Measurements from ENCODE around the gene KCNQ2.

Gene KCNQ2

DNA sequence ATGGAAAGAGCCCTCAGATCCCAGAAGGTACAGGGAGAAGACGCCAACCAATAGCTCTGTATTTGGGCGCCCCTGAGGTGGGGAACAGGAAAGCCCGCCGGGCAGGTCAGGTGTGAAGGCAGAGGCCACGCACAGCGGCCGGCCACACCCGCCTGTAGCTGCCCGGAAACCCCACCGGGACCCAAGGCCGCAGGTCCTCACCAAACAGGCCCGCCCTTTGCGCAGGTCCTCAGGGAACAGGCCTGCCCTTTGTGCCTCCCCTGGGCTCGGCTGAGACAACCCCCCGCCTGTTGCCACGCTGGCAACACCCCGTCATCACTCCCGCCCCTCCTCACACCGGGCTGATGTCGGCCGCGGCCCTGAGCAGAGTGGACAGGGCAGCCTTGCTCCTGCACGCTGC is 66.4 kb downstream of the KCNQ2 start:
- no peak for DNase-seq (ENCODE audit: low read depth)
- no peak overlapping the region for H3K4me3 ChIP-seq (ENCODE audit: low read length)
- TF ChIP-seq, protein P1, sequence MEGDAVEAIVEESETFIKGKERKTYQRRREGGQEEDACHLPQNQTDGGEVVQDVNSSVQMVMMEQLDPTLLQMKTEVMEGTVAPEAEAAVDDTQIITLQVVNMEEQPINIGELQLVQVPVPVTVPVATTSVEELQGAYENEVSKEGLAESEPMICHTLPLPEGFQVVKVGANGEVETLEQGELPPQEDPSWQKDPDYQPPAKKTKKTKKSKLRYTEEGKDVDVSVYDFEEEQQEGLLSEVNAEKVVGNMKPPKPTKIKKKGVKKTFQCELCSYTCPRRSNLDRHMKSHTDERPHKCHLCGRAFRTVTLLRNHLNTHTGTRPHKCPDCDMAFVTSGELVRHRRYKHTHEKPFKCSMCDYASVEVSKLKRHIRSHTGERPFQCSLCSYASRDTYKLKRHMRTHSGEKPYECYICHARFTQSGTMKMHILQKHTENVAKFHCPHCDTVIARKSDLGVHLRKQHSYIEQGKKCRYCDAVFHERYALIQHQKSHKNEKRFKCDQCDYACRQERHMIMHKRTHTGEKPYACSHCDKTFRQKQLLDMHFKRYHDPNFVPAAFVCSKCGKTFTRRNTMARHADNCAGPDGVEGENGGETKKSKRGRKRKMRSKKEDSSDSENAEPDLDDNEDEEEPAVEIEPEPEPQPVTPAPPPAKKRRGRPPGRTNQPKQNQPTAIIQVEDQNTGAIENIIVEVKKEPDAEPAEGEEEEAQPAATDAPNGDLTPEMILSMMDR (conservative IDR thresholded peaks at IDR 0.05; ENCODE audit: low read length), result no peak

DNA sequence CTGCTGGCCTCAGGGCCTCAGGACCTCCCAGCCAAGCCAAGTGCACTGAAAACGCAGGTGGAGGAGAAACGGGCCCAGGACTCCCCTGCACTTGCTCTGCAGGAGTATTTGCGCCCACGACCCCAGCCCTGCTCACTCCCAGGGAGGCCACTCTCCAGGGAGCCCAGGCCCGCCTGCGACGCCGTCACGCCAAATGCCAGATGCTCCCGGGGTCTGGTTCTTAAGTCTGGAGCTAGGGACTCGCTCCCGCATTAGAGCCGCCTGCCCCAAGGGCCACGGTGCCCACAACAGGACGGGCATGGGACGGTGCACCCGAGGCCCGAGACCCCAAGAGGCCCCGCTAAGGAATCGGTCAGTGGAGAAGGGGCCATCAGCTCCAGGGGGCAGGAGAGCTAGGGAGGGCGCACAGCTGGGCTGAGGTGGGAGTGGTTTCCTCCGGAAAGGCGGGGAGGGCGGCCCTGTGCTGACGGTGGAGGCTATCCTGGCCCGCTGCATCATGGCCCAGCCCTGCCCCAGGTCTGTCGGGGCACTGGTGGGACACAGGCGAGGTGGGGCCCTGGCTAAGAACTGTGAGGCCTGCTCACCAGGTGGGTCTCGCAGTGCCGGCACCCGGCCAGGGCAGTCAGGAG is 67.2 kb downstream of the KCNQ2 start:
- no peak for DNase-seq (ENCODE audit: low read depth)
- TF ChIP-seq, protein P1 (conservative IDR thresholded peaks at IDR 0.05; ENCODE audit: low read length), result no peak
- no peak overlapping the region for H3K4me3 ChIP-seq (ENCODE audit: low read length)

DNA sequence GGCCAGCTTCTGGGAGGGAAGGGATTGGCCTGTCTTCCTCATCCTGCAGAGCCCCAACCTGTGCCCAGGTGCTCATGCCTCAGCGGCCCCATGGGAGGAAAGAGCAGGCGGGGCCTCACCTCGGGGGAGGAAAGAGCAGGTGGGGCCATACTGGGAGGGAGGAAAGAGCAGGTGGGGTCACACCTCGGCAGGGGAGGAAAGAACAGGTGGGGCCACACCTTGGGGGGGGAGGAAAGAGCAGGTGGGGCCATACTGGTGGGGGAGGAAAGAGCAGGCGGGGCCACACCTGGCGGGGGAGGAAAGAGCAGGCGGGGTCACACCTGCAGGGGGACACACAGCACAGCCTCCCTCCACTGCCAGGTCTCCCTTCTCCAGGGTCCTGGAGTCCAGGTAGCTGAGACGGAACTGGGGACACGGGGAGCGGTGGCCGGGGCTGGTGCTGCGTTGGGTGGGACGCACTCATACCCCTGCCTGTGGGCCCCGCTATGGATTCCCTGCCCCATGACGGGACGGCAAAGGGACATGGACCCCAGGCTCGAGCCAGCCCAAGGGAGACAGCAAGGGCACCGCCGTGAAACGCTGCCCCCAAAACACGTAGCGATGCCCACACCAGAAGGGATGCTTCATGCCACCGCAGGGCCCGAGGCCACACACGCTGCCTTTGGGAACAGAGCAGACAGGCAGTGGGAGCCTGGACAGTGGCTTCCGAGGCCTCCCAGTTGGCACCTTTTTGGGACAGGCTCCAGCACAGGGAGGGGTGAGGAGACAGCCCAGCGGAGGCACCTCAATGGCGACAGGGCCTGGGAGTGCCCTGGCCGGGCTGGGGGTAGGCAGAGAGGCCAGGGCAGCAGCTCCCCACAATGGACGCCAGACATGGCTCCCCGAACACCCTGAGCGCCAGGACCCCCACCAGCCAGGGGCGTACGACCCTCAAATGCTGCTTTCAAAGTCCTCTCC is 68.0 kb downstream of the KCNQ2 start:
- no peak for DNase-seq (ENCODE audit: low read depth)
- no peak overlapping the region for H3K4me3 ChIP-seq (ENCODE audit: low read length)
- TF ChIP-seq, protein P1 (conservative IDR thresholded peaks at IDR 0.05; ENCODE audit: low read length), result no peak

DNA sequence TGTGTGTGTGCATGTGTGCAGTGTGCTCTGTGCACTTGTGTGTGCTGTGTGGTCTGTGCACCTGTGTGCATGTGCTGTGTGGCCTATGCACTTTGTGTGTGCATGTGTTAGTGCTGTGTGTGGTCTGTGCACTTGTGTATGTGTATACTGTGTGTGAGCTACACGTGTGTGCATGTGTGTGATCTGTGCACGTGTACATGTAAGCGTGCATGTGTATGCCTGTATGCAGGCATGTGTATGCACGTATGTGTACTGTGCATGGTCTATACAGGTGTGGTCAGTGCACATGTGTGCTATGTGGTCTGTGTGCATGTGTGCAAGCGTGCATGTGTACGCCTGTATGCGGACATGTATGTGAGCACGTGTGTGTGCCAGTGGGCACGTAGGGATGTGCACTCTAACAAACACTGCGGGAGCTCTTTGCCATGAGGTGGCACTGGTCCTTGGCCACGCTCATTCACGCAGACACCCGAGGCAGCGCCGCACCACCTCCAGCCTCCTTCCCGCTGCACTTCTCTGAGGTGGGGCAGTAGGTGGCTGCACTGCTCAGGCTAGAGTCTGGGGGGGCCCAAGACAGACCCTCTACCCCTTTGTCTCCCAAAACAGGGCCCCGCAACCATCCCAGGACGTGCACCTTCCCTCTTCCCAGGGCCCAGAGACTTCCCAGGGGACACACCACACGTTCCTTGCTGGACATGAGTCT is 68.9 kb downstream of the KCNQ2 start:
- DNase-seq (ENCODE audit: low read depth), result no peak
- H3K4me3 ChIP-seq (ENCODE audit: low read length), result no peak overlapping the region
- TF ChIP-seq, protein P1 (conservative IDR thresholded peaks at IDR 0.05; ENCODE audit: low read length), result no peak

DNA sequence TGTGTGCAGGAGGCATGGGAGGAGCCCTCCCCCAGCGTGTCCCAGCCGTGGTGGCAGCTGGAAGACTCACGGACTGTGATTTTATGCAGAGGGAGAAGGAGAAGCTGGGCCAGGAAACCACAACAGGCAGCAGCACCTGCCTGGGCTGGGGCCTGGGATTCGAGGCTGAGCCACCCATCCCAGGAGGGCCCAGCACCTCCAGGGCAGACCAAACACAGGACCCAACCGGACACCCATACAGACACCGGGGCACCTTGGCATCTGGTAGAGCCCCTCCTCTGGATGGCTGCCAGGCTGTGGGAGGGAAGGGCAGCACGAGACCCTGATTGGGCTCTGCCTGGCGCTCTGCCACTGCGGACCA is 69.6 kb downstream of the KCNQ2 start:
- DNase-seq (ENCODE audit: low read depth), result no peak
- TF ChIP-seq, protein P1 (conservative IDR thresholded peaks at IDR 0.05; ENCODE audit: low read length), result no peak
- H3K4me3 ChIP-seq (ENCODE audit: low read length), result no peak overlapping the region

DNA sequence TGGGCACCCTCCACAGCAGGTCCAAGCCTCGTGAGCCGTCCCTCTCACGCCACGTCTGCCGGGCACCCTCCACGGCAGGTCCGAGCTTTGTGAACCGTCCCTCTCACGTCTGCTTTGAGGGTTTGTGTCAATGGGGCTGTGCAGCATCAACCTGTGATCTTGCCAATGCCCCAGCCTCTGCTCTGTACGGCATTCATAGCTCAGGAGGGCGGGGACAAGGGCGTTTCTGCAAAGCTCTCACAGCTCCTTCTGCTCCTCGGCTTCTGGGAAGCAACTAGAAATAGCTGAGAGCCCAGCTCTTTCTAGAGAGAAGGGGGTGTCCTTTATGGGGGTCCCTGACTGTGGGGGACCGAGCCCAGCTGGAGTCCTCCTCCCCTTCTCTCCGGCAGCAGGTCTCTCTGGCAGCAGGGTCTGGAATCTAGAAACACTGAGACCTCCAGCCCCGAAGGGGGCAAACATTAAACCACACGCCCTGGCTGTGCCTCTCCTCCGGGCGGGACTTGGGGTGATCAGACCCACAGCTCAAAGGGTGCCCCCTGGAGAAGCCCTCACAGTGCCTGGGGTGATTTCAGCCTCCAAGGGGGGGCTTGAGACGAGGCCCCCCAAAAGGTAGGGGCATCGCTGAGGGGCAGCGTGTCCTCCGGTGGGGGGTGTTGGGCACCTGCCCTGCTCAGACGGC is 70.1 kb downstream of the KCNQ2 start:
- TF ChIP-seq, protein P1 (conservative IDR thresholded peaks at IDR 0.05; ENCODE audit: low read length), result no peak
- DNase-seq (ENCODE audit: low read depth), result no peak

More for the DNA sequence above, 70.1 kb downstream of the KCNQ2 start:
- H3K4me3 ChIP-seq (ENCODE audit: low read length), result no peak overlapping the region

All from AG10803 (cell line).